Right lung (tissue), 5 donors: ENCODE results near the gene STAT4. TPM values are rescaled to one million over a fixed set of nuclear protein-coding genes. Genes with fewer than 3 reads are reported as not detected.

Source experiments
- DNase-seq, 2 donors: peaks; one replicate each; pipeline ENCODE4 v3.0.0-alpha.2; 2013
- polyA plus RNA-seq, 5 donors: library from polyadenylated mRNA; unstranded; fragments of 120-200 nt; gene quantifications; one replicate each; pipeline versions ENCODE4 v1.2.1 to v1.2.3, GENCODE V29; 2013; ENCODE audit warnings: inconsistent platforms in 1 of 5, low replicate concordance in 1 of 5; ENCODE audit not compliant: insufficient read length in 5 of 5, insufficient read depth in 1 of 5

STAT4 gene
- polyA plus RNA-seq, 5 donors: 4.9 to 11.0 (median 9.7) TPM

GRCh38 chr2:191083540-191083939, 67.3 kb downstream of the STAT4 start:
- DNase-seq: no peak

DNA sequence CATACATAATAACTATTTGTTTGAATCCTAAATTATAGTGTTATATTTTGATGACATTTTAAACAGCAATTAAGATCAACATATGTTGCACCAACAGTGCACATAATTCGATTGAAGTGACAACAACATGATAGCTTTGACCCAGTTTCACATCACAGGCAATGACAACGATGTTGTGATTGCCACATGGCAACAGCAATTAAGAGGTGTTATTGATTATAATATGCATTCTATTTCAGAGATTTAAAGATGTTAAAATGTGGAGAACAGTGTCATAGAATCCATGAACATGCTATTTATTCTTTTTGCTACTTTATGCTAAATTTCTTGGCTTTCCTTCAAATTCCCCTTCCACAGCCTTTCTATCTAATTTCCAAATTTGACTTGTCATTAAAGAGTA, 68.5 kb downstream of the STAT4 start:
- DNase-seq: no peak

DNA sequence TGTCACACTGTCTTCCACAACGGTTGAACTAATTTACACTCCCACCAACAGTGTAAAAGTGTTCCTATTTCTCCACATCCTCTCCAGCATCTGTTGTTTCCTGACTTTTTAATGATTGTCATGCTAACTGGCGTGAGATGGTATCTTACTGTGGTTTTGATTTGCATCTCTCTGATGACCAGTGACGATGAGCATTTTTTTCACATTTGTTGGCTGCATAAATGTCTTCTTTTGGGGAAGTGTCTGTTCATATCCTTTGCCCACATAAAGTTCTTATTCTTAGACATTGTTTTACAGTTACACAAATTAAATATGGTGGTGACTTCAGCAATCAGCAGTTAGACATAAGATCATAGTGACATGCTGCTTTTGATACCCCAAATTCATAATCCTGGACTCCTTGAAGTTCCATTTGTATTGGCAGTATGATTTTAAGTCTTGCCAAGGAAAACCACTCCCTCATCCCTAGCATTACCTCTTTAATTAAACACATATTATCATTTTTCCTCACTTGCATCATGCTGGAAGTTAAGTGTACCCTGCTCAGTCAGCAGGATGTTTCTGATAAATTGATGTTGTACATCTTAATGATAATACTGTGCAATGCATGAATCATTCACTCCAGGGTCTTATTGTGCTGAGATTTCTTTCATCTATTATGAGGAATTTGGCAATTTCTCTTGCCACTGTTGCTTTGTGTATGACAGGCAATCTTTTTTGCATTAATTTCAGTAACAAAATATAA, 69.2 kb downstream of the STAT4 start:
- DNase-seq: no peak

DNA sequence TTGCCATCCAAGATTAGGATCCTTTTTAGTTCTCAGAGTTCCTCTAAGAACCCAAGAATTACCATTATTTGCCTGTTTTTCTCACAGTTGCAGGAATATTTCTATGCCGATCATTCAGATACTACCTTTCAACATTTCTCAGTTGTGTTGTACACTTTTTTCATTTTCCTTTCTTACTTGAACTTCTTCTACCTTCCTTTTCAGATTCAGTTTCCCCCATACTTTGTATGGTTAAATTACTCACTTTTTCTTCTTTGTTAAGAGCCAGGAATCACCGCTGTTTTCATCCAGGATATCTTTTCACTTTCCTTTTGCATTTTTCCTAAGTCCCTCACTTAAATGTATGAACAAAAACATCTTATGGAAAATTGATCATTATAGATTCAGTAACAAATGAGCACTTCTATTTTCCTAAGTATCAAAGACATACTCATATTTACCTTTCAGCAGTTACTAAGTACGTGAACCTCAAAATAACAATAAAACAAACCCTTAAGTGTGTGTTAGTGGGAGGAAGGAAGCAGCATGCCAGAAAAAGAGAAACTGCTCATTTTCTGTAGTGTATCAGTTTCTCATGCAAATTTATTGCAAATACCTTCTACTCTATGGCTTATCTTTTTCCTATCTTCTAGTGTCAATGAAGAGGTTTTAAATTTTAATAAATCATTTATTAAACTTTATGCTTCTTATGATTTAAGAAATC, 72.5 kb downstream of the STAT4 start:
- DNase-seq: no peak

DNA sequence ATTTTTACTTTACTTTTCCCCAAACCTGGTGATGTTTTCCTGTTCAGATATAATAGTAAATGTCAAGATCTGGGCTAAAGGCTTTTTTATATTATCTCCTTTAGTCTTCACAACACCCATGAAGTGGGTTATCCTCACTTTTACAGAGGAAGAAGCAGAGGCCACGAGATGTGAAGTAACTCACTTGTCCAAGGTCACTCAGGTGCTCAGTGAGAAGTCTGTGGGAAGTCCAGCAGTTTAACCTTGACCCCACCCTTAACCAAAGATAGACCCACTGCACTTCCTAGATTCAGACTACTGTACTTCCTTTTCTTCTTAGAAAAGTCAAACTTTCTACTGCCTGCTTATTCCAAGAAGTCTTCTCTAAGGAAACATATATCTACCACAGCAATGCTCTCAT, 80.5 kb downstream of the STAT4 start:
- DNase-seq: no peak

DNA sequence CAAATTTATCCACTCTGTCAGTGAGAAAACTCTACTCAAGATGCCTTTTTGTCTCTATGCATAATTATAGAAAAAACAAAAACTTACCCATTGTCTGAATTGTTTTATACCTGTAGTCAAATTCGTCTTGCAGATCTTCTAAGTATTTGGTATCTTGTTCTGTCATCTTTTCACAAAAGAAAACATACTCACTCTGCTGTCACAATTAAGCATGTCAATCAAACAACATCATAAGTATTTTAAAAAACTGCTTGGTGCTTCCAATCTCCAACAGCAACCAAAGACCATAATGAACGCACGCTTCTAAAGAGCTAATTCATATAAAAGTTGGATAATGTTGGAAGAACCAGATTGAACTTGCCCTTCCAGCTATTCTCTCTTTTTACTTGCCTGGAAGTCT, 81.2 kb downstream of the STAT4 start:
- no peak for DNase-seq

GRCh38 chr2:191066919-191067233, 83.9 kb downstream of the STAT4 start:
- no peak for DNase-seq

GRCh38 chr2:191066197-191066918, 84.4 kb downstream of the STAT4 start:
- no peak for DNase-seq

- DNase-seq: no peak
Observed at GRCh38 chr2:191065785-191066184, 85.0 kb downstream of the STAT4 start.

GRCh38 chr2:191064590-191064989, 86.2 kb downstream of the STAT4 start:
- no peak for DNase-seq

DNA sequence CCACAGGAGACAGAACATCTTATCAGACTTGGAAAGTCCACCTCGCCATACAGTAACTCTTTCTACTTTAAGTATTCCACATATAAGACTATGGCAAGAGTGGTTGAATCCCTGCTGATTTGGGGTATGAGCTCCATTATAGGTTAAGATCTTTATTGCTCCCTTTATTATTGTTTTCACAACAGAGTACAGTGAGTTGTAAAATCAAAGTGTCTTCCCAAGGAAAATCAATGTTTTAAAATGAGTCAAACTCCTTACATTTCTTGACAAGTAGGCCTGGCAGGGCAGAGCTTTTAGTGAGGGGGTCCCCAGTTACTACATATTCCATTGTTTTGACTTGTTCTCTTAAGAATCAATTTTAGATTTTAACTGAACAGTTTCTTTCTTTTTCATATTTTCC, 87.2 kb downstream of the STAT4 start:
- DNase-seq: no peak

- no peak for DNase-seq
Observed at GRCh38 chr2:191061381-191061980, 89.3 kb downstream of the STAT4 start.

DNA sequence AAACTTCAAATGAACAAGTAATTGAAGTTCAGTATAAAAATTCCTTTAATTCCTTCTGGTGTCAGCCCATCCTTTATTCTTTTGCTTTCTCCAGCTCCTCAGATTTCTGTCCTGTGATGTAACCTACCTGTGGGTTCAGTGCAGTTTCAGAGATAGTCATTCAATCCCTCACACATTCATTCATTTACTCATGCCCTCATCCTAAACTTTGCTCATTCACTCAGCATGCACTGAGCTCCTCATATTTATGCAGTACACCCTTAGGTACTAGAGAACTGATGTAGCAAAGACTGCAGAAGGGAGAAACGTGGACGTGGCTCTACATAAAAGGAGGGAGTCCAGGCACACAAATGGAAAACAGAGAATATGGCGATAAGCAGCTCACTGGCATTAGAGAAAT, 91.5 kb downstream of the STAT4 start:
- DNase-seq: no peak

GRCh38 chr2:191056228-191056627, 94.6 kb downstream of the STAT4 start:
- no peak for DNase-seq

GRCh38 chr2:191053256-191053655, 97.5 kb downstream of the STAT4 start:
- DNase-seq: no peak

DNA sequence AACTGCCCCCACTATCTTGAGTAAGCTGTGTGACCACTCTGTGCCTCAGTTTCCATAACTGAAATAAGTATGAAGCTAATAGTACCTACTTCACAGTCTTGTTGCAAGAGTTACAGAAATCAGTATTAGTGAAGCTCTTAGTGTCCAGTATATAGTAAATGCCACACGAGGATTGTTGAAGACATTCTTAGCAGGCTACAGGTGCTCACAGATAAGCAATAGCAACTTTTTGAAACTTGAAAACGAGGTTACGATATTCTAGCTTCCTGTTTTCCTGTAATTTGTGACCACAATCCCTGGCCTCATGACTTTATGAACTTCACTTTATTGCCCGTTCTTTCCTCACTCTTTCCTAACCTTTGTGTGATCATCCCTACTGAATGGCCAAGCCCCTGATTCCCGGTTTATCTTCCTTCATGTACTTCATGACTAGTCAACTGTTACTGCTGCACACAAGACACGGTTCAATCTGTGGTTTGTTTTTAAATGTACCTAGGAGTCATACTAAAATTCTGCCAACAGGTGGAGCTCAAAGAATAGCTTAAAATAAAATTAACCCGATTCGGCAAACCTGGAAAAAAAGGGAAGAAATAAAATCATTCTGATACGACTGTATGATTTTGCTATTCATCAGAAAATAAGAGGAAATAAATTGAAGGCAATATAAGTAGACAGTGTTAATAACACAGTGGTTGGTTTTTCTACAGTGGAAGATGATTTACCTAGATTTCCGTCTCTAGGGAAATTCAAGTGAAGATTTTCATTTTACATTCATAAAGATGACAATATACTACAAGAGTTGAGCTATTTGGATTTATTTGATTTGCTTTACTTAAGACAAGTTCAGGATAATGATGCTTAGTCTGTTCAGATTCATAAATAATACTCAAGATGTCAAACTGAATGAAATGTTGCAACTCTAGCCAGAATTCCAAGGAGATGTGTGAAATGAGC, 98.7 kb downstream of the STAT4 start:
- DNase-seq: peak; percentile 32 to 45

- DNase-seq: no peak
Observed at GRCh38 chr2:191051177-191051576, 99.6 kb downstream of the STAT4 start.

DNA sequence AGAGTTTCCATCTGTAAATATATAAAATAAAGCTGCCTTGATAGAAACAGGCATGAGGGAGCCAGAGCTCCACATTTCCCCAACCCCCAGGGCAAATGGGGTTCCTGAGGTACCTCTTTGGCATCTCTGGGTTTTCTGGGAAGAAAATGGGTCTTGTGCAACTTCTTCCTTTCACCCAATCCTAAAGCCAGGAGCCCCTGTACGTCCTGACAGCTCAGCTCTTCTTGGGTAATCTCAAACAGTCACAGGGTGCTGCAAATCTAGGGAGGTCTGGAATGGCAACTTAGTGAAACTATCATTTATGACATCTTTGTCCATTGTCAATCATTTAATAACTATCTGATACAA, 100.2 kb downstream of the STAT4 start:
- DNase-seq: no peak

- DNase-seq: no peak
Observed at GRCh38 chr2:191049728-191050639, 100.8 kb downstream of the STAT4 start.

DNA sequence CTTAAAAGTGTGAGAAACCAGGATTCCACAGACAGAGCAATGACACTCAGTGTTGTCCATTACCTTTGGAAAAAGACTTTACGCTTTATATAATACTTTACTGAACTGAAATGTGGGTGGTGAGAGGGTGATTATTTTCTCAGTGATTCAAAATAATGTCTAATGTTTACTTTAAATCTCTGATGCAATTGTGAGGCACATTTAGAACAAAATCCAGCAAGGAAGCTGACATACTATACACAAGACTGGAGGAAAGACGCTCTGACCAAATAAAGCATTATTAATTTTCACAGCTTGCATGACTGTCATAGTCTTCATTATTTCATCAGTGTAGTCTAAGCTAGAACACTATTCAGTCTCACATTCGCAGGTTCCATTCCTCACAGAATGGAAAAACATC, 102.7 kb downstream of the STAT4 start:
- no peak for DNase-seq
